H1 (cell line): Measurements from ENCODE around the gene GCGR.

Experiments
- BACH1 ChIP-seq: IDR thresholded peaks from 2 replicates; pipeline ENCODE4 v1.6.1; 2012; ENCODE audit warnings: low read length, improper control_type of control experiment
- BRCA1 ChIP-seq: IDR thresholded peaks from 2 replicates; pipeline ENCODE4 v1.6.1; 2012; ENCODE audit warnings: low read depth, low read length, improper control_type of control experiment
- CREB1 ChIP-seq: IDR thresholded peaks from 2 replicates; pipeline ENCODE4 v1.6.1; 2012; ENCODE audit warnings: inconsistent platforms
- CTCF ChIP-seq, 3 experiments: IDR thresholded peaks; 1 replicate in 2 of 3; 2 replicates in 1 of 3; pipeline versions ENCODE4 v1.5.1 to v1.6.1; 2011; ENCODE audit warnings: low read length in 3 of 3, mild to moderate bottlenecking in 3 of 3, inconsistent platforms in 2 of 3, low read depth in 1 of 3, moderate library complexity in 1 of 3; ENCODE audit not compliant: insufficient read depth in 1 of 3; ENCODE audit errors: control extremely low read depth in 1 of 3
- EZH2 ChIP-seq: fragments of 200-600 bp; sonication (generic); IDR thresholded peaks from 2 replicates; pipeline ENCODE4 v1.7.1; 2012; ENCODE audit warnings: low read depth, mild to moderate bottlenecking, moderate library complexity, low read length, inconsistent platforms; ENCODE audit not compliant: severe bottlenecking
- POLR2A ChIP-seq, 2 experiments: IDR thresholded peaks; 1 replicate in 1 of 2; 2 replicates in 1 of 2; pipeline ENCODE4 v1.6.1; 2011; ENCODE audit warnings: low read depth in 2 of 2, low read length in 2 of 2, mild to moderate bottlenecking in 2 of 2; ENCODE audit errors: control extremely low read depth in 1 of 2
- POLR2AphosphoS5 ChIP-seq: IDR thresholded peaks from 2 replicates; pipeline ENCODE4 v1.6.1; 2011; ENCODE audit warnings: low read depth, low read length
- SIN3A ChIP-seq, 2 experiments: IDR thresholded peaks in 1 of 2; conservative IDR thresholded peaks in 1 of 2; 2 replicates each; pipeline ENCODE4 v1.6.1; 2011 to 2012; ENCODE audit warnings: low read length in 2 of 2, improper control_type of control experiment in 1 of 2, low read depth in 1 of 2, mild to moderate bottlenecking in 1 of 2
- TBP ChIP-seq: IDR thresholded peaks from 2 replicates; pipeline ENCODE4 v1.6.1; 2011; ENCODE audit warnings: low read depth, low read length, improper control_type of control experiment
- ZNF274 ChIP-seq: IDR thresholded peaks from 2 replicates; pipeline ENCODE4 v1.7.0; 2012; ENCODE audit warnings: low read length, borderline replicate concordance; ENCODE audit errors: extremely low read depth

GRCh38 chr17:81817758-81818147, 13.8 kb downstream of the GCGR start:
- no peak for TF ChIP-seq POLR2AphosphoS5
- no peak for TF ChIP-seq TBP
- TF ChIP-seq CREB1, result no peak
- no peak for TF ChIP-seq EZH2
- no peak for TF ChIP-seq CTCF (IDR thresholded peaks at IDR 0.05; ENCODE audit: control extremely low read depth in 1 of 3, insufficient read depth in 1 of 3, low read depth in 1 of 3, low read length in 3 of 3)
- TF ChIP-seq ZNF274, result no peak
- no peak for TF ChIP-seq POLR2A (IDR thresholded peaks at IDR 0.05; ENCODE audit: control extremely low read depth in 1 of 2, low read depth in 2 of 2, low read length in 2 of 2)
- no peak for TF ChIP-seq BACH1
- TF ChIP-seq SIN3A (conservative IDR thresholded peaks at IDR 0.05 in 1 of 2, IDR thresholded peaks at IDR 0.05 in 1 of 2; ENCODE audit: low read depth in 1 of 2, low read length in 2 of 2), result no peak
- TF ChIP-seq BRCA1, result no peak
